IPS-18c (cell line): ENCODE measurements around the gene ZNF532.

Experiments used
- H3K4me3 ChIP-seq: 2 replicates; pipeline ENCODE4 v1.7.0; 2013; ENCODE audit warnings: low read depth, mild to moderate bottlenecking, low read length, moderate library complexity; ENCODE audit not compliant: insufficient read depth
- H3K9me3 ChIP-seq: one replicate; pipeline ENCODE4 v1.6.1; 2013; ENCODE audit warnings: mild to moderate bottlenecking, low read length, moderate library complexity; ENCODE audit not compliant: control insufficient read depth, insufficient read depth

The ZNF532 gene

DNA sequence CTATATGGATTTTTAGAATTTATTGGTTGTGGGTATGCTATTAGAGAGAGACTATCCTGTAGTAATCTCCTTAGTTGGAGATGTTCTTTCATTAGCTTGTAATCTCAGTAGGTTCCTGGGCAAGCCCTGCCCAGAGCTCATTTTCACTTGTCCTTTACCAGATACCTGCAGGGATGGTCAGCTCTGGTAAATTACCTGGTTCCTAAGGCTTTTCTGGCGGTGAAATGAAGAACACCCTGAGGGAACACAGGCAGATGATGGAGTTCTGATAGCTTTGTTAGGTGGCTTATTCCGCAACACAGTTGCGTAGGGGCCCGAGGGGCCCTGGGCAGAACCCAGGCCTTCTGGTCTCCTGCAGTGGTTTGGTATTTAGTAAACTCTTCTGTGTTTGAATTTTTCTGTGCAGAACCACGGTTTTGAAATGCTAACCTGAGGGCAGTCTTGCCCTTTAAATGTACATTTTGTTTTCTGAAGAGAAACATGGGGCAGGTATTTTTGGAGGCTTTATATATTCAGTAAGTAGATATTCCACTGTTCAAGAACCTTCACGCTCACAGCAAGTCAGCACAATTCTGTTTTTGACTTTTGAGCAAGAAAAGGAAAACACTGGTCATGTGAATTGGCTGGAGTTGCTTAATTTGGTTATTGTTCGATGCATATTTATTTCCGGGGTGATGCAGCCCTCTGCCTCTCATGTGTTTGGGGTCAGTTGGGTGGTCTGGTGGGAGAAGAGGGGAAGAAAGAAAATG lies 22.4 kb downstream of the ZNF532 start:
- H3K4me3 ChIP-seq = no peak overlapping the region
- no peaks in the 10 kb centered on the region for H3K9me3 ChIP-seq

DNA sequence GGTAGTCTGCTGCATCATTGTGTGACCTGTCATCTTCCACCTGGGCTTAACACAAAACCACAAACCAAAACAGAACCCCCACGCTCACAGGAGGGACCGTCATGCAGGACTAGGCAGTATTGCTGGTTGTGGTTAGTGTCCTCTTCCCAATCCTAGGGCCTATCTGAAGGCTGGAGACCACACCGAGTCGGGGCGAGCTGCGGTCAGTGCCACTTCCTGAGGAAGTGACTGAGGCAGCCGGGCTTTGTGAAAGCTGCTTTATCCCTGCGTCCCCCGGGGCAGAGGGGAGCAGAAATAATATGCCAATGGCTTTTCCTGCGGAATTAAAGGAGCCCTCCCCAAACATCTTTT lies 22.9 kb downstream of the ZNF532 start:
- no peak overlapping the region for H3K4me3 ChIP-seq

DNA sequence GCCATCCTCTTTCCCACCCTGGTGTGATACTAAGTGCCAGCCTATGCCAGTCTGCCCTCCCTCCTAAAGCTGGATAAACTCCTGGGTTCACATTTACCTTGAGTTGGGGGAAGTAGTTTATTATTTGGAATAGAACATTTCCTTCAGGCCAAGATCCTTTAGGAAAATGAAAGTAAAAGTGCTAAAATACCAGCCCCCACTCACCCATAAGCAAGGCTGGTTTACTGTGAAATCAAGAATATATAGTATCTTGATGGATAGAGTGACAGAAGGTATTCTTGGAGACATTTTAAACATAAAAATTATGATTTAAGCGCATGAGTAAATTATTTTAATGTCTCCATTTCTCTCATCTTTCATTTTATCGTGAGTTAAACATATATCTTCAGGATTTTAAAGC lies 27.1 kb downstream of the ZNF532 start:
- H3K4me3 ChIP-seq = no peak overlapping the region
- no peaks in the 10 kb centered on the region for H3K9me3 ChIP-seq

More for the DNA sequence above, 22.9 kb downstream of the ZNF532 start:
- H3K9me3 ChIP-seq = no peaks in the 10 kb centered on the region

DNA sequence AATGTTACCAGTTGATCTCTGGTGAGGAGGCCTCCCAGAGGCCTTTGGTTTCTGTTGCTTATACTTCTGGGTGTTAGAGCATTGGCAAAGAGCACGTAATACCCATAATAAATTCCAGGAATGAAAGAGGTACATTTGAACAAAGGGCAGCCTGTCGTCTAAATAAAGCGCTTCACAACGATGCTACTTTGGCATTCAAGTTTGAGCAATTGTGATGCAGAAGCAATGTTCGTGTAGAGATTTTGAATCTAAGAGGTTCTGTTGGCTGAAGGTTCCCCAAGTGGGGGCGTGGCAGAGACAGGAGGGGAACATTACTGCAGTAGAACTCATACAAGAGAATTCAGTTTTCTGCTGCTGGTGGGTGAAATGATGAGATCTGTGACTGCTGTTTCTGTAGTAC lies 27.8 kb downstream of the ZNF532 start:
- Histone ChIP-seq H3K9me3 (no peaks in the 10 kb centered on the region), H3K4me3 (no peak overlapping the region)

DNA sequence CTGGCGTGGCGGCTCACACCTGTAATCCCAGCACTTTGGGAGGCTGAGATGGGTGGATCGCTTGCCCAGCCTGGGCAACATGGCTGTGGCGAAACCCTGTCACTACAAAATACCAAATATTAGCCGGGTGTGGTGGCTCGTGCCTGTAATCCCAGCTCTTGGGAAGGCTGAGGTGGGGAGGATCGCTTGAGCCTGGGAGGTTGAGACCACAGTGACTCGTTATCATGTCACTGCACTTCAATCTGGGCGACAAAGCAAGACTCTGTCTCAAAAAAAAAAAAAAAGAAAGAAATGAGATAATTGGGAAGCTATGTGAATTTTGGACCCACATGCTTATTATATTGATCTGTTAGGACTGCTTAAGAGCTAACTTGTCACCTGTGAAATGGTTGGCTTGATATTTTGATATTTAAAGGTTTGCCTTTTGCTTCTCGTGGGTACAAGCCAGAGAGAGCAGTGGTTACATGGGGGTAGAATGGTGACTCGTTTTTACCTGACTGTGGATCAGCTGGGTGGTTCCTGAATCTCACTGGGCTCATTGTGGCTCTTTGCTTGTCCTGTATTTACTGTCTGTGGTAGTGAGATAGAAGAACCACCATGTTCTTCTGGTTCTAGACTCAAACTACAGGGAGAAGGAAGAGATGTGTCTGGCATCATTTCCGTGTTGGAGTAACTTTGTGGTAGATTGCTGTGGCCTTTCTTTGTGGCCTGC lies 28.9 kb downstream of the ZNF532 start:
- H3K9me3 ChIP-seq = no peaks in the 10 kb centered on the region
- H3K4me3 ChIP-seq = no peak overlapping the region

DNA sequence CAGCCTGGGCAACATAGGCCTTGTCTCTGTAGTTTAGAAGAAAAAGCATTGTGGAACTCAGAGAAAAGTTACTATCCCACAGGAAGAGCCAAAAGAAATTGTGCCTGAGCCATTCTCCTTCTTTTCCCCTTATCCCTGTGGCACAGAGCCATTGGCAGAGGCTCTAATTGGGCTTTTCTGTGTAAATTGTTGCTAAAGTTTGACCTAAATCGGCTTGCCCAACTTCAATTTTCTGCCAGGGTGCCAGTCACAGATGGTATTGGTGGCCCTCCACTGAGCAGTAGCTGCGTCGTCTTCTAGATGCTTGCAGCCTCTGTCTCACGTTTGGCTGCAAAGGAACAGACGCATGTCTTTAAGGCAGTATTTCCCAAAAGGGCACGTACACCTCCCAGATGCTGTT lies 30.3 kb downstream of the ZNF532 start:
- Histone ChIP-seq H3K9me3 (no peaks in the 10 kb centered on the region), H3K4me3 (no peak overlapping the region)

DNA sequence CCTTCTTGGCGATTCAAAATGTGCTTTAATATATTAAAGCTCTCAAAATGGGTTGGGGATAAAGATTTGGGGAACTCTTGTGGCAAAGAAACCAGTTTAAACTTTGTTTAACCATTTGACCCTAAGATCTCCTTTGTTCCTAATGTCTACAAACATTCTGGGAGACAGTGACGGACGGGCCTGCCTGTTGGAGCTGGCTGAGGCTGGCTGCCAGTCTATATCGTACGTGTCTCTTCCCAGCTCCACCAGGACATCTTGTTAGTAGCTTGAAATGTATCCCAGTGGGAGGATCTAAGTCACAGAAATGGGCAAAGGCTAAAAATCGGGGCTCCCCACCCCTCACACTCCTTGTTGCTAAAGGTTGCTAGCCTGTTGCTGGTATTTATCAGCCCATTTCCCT lies 30.7 kb downstream of the ZNF532 start:
- H3K9me3 ChIP-seq = no peaks in the 10 kb centered on the region
- H3K4me3 ChIP-seq = no peak overlapping the region

DNA sequence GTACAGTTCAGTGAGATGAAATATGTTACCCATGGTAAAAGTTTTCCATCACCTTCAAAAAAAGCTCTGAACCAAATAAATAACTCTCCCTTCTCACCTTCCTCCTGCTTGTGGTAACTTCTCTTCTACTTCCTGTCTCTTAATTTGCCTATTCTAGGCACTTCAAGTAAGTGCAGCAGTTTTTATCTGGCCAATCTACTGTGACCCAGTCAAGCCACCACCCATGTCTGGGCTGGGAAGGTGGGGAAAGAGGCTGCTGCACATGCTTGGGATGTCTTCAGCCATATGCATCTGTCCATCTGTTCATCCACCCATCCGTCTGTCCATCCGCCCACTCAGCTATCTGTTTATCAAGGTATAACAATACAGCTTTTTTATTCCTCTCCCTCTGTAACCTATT lies 31.6 kb downstream of the ZNF532 start:
- no peaks in the 10 kb centered on the region for H3K9me3 ChIP-seq
- no peak overlapping the region for H3K4me3 ChIP-seq

DNA sequence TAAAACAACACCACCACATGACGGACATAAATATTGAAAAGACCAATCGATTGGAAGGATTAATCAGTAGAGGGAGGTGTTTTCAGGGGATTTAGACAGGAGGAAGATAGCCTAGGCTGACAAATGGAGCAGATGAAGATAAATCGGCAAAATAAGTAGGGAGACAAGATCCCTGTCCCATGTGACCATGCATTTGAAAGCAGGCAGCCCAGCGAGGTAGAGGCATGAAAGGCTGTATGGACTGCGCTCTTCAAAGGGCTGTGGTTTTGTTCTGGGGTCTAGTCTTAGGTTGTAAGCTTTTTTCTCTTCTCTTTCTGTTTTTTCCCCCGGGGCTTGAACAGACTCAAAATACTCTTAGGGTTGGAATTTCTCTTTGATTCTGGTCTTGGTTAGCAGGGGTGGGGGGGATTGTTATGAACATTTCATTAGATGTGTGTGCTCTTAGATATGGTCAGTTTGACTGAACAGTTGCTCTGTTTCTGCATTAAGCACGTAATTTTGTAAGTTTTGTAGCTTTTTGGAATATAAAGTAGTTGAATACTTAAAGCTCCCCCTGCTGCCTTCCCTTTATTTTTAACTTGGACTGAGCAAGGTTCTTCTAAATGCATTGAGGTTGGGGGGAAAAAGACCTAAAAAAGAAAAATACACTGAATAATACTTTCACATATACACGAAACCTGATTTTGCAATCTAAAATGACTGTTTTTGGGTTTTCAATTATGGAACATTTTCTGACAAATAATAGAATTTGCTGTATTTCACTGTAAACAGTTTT lies 32.2 kb downstream of the ZNF532 start:
- H3K4me3 ChIP-seq = no peak overlapping the region
- no peaks in the 10 kb centered on the region for H3K9me3 ChIP-seq

DNA sequence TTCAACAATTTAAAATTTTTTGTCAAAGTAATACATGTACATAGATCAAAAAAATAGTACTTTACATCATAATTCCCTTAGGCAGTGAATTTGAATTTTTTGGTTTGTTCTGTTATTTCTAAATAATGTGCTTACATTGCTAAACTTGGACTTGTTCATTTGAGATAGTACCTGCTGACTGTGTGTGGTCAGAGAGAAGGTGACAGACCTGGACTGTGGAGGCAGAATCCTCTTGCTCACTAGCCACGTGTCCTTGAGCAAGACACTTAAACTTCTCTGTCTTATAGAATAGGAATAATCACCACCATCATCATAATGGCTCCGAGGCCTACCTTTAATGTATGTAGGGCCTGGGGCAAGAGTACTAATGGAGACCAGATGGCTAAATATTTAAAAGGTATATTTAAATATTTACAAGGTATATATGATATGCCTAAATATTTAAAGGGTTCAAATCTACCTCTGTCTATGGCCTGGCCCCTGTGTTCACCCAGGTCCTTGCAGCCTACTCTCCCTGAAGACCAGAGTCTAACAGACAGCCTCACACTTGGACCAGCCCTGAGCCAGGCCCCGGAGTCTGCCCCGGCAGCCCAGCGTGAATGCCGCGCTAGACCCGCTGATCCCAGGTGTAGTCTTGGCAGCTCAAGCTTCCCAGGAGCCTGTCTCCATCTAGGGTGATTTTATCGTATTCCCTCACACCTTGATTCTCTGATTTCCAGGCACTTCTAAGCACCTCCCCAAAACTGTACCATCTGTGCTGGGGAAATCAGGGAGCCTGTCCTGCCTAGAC lies 33.5 kb downstream of the ZNF532 start:
- H3K4me3 ChIP-seq = no peak overlapping the region
- H3K9me3 ChIP-seq = peaks cover under 1% of the 10 kb centered on the region

DNA sequence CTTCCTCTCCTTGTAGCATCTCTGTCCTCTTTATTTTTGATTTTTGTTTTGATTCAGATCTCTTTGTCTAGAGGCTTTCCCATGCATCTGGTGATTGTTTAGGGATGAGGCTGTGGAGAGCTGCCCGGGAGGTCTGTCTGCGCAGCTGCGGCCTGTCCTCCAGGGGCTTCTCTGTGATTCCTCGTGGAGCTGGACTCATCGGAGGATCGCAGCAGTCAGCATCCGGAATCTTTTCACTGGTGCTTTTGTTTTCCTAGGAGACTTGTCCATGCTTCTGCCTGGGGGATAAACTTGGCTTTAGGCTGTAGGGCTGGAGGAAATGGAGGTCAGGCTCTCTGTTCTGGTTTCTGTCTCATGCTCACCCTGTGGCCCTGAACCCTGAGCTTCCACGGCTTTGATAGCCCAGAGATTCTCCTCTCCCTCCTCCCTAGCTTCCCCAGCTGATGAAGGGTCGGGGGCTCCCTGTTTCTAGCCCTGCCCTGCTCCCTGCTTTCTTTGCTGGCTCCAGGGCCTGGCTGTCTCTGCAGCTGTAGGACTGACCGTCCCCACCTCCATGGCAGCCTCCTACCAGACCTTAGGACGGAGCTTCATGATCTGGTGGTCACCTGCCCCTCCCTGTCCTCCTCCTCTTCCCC lies 35.5 kb downstream of the ZNF532 start:
- Histone ChIP-seq H3K9me3 (peaks cover 3% of the 10 kb centered on the region), H3K4me3 (no peak overlapping the region)

DNA sequence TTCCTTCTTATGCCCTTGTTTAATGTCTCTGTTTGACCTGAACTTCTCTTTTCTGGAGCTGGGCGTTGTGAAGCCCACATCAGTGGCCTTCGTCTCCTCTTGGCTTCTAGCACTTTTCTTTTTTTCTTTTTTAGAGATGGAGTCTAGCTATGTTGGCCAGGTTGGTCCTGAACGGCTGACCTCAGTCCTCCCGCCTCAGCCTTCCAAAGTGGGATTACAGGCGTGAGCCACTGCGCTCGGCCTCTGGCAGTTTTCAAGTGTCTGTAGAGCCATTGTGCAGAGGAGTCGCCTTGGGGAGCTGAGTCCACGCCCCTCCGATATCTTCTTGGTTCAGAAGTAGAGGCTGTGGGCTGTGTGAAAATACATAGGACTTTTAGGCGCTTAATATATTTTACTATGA lies 36.5 kb downstream of the ZNF532 start:
- peaks cover 3% of the 10 kb centered on the region for H3K9me3 ChIP-seq
- no peak overlapping the region for H3K4me3 ChIP-seq

DNA sequence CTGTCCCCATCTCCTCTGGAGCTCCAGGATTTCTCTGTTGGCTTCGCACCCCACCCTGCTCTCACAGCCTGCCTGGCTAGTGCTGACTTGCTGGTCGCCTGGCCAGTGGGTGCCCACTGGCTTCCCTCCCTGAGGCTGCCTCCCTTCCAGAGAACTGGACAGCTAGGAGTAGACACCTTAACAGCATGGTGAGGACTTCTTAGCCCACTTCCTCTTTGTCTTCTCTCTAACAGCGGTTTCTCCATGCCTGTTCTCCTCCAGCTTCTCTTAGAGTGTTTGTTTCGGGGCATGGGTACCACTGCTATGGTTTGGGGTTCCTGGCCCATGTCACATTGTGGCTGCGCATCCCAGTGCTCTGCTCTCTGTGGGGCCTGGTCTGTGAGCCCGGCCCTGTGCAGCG lies 37.1 kb downstream of the ZNF532 start:
- Histone ChIP-seq H3K4me3 (no peak overlapping the region), H3K9me3 (peaks cover 3% of the 10 kb centered on the region)

DNA sequence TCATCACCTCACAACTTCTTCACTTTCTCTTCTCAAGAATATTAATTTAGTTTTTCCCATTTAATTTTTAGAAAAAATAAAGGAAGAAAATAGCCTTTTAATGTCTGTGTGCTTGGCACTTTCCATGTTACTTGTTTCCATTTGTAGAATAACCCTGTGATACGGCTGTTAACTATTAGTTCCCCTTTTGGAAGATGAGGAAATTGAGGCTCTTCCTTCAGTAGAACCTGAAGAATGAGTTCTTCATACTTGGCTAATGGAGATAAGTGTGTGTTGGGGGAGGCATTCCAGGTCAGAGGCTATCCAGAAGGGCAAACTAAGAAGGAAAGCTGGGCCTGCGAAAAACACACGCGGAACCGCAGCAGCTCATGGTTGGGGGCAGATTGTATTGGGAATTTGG lies 38.3 kb downstream of the ZNF532 start:
- peaks cover 3% of the 10 kb centered on the region for H3K9me3 ChIP-seq

DNA sequence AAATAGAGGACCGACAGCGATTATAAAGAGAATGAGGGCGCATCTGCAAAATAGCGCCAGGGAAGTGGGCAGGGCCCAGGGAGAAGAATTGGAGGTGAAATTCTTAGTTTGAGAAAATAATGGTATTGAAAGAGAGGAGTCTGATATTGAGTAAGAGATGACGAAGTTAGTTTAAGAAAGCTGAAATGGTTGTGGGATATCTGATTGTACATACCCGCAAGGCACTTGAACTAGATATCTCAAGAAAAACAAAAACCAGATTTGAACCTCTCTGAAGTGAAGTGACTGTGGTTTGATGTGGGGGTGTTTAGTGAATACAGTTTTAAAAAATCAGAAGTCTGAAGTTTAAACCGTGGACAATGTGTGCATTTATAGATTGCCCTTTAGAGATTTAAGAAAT lies 38.9 kb downstream of the ZNF532 start:
- peaks cover 3% of the 10 kb centered on the region for H3K9me3 ChIP-seq
- H3K4me3 ChIP-seq = no peak overlapping the region

More for the DNA sequence above, 38.3 kb downstream of the ZNF532 start:
- H3K4me3 ChIP-seq = no peak overlapping the region

DNA sequence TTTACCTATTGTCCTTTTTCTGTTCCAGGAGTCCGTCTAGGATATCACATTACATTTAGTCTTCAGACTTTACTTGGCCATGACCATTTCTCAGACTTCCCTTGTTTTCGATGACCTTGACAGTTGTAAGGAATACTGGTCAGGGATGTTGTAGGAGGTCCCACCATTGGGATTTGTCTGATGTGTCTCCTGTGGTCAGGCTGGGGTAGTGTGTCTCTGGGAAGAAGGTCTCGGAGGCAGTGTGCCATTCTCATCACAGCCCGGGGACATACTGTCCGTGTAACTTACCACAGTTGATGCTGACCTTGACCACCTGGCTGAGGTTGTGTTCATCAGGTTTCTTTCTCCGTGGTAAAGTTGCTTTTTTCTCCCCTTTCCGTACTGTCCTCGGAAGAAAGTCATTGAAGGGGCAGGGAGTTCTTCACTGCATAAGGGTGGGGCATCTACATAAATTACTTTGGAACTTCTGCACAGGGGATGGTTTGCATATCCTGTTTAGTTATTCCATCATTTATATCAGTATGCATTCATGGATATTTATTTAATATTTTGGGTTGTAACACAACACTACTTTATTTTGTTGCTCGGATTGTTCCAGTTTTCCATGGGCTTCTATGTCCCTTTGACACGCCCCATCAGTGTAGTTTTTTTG lies 41.2 kb downstream of the ZNF532 start:
- Histone ChIP-seq H3K4me3 (no peak overlapping the region), H3K9me3 (peaks cover 3% of the 10 kb centered on the region)
